Measurements from ENCODE around the gene DNAJC5G.

Gene DNAJC5G

GRCh38 chr2:27308359-27308881 lies 33.2 kb downstream of the DNAJC5G start, which contains the start of gene UCN:
Gene UCN, minus strand, starts transcription at chr2:27308445. Its CDS starts 550 bp downstream, at chr2:27307895.
- no peak within 1 kb of the TSS for H2AFZ ChIP-seq
- no peak for TF ChIP-seq CTCF (IDR thresholded peaks at IDR 0.05)
- no peaks in the 10 kb centered on the region for H3K36me3 ChIP-seq (ENCODE audit: control insufficient read depth, insufficient read depth, low read length)
- no peak within 1 kb of the TSS for H3K9ac ChIP-seq
- H3K79me2 ChIP-seq: no peaks in the 10 kb centered on the region
- H3K27ac ChIP-seq: no peak within 1 kb of the TSS
- peaks cover 6% of the 10 kb centered on the region for H3K4me1 ChIP-seq
- no peak within 1 kb of the TSS for H3K4me3 ChIP-seq (ENCODE audit: low read depth, low read length)
- H3K4me2 ChIP-seq (ENCODE audit: low read length): no peak within 1 kb of the TSS
- H3K27me3 ChIP-seq (ENCODE audit: control insufficient read depth, insufficient read depth, low read length): peaks cover 10% of the 10 kb centered on the region
- no peaks in the 10 kb centered on the region for H3K9me3 ChIP-seq (ENCODE audit: control insufficient read depth, low read length)

- H2AFZ ChIP-seq: no peak overlapping the region
- H3K4me1 ChIP-seq: peaks cover 6% of the 10 kb centered on the region
- H3K4me3 ChIP-seq (ENCODE audit: low read depth, low read length): no peak overlapping the region
- peaks cover 10% of the 10 kb centered on the region for H3K27me3 ChIP-seq (ENCODE audit: control insufficient read depth, insufficient read depth, low read length)
- no peaks in the 10 kb centered on the region for H3K36me3 ChIP-seq (ENCODE audit: control insufficient read depth, insufficient read depth, low read length)
- no peak overlapping the region for H3K9ac ChIP-seq
- no peaks in the 10 kb centered on the region for H3K79me2 ChIP-seq
- no peaks in the 10 kb centered on the region for H3K9me3 ChIP-seq (ENCODE audit: control insufficient read depth, low read length)
- no peak overlapping the region for H3K4me2 ChIP-seq (ENCODE audit: low read length)
- no peak overlapping the region for H3K27ac ChIP-seq
- no peak for TF ChIP-seq CTCF (IDR thresholded peaks at IDR 0.05)
Measured at GRCh38 chr2:27309651-27310050, 34.4 kb downstream of the DNAJC5G start.

- no peak overlapping the region for H3K4me2 ChIP-seq (ENCODE audit: low read length)
- no peak for TF ChIP-seq CTCF (IDR thresholded peaks at IDR 0.05)
- H3K79me2 ChIP-seq: peaks cover 3% of the 10 kb centered on the region
- peaks cover 3% of the 10 kb centered on the region for H3K4me1 ChIP-seq
- no peaks in the 10 kb centered on the region for H3K36me3 ChIP-seq (ENCODE audit: control insufficient read depth, insufficient read depth, low read length)
- H3K27ac ChIP-seq: no peak overlapping the region
- no peak overlapping the region for H3K9ac ChIP-seq
- H3K9me3 ChIP-seq (ENCODE audit: control insufficient read depth, low read length): no peaks in the 10 kb centered on the region
- peaks cover 5% of the 10 kb centered on the region for H3K27me3 ChIP-seq (ENCODE audit: control insufficient read depth, insufficient read depth, low read length)
- H2AFZ ChIP-seq: no peak overlapping the region
- no peak overlapping the region for H3K4me3 ChIP-seq (ENCODE audit: low read depth, low read length)
Measured at GRCh38 chr2:27312152-27312551, 36.9 kb downstream of the DNAJC5G start.

- no peak for TF ChIP-seq CTCF (IDR thresholded peaks at IDR 0.05)
- peaks cover 3% of the 10 kb centered on the region for H3K79me2 ChIP-seq
- H2AFZ ChIP-seq: no peak overlapping the region
- no peak overlapping the region for H3K4me2 ChIP-seq (ENCODE audit: low read length)
- no peaks in the 10 kb centered on the region for H3K4me1 ChIP-seq
- H3K4me3 ChIP-seq (ENCODE audit: low read depth, low read length): no peak overlapping the region
- no peaks in the 10 kb centered on the region for H3K36me3 ChIP-seq (ENCODE audit: control insufficient read depth, insufficient read depth, low read length)
- no peaks in the 10 kb centered on the region for H3K9me3 ChIP-seq (ENCODE audit: control insufficient read depth, low read length)
- H3K27me3 ChIP-seq (ENCODE audit: control insufficient read depth, insufficient read depth, low read length): no peaks in the 10 kb centered on the region
- H3K9ac ChIP-seq: no peak overlapping the region
- H3K27ac ChIP-seq: no peak overlapping the region
Measured at GRCh38 chr2:27313882-27314645, 38.8 kb downstream of the DNAJC5G start.

- peaks cover 3% of the 10 kb centered on the region for H3K79me2 ChIP-seq
- no peaks in the 10 kb centered on the region for H3K27me3 ChIP-seq (ENCODE audit: control insufficient read depth, insufficient read depth, low read length)
- H3K9ac ChIP-seq: no peak overlapping the region
- no peak overlapping the region for H3K4me3 ChIP-seq (ENCODE audit: low read depth, low read length)
- no peaks in the 10 kb centered on the region for H3K9me3 ChIP-seq (ENCODE audit: control insufficient read depth, low read length)
- H3K36me3 ChIP-seq (ENCODE audit: control insufficient read depth, insufficient read depth, low read length): no peaks in the 10 kb centered on the region
- H3K27ac ChIP-seq: no peak overlapping the region
- no peak overlapping the region for H2AFZ ChIP-seq
- TF ChIP-seq CTCF (IDR thresholded peaks at IDR 0.05): no peak
- H3K4me2 ChIP-seq (ENCODE audit: low read length): no peak overlapping the region
- H3K4me1 ChIP-seq: no peaks in the 10 kb centered on the region
Measured at GRCh38 chr2:27314709-27315108, 39.5 kb downstream of the DNAJC5G start.

All from parathyroid adenoma (tissue), 2 donors.